ENCODE measurements around the gene ACTL10. TPM values are rescaled to one million over a fixed set of nuclear protein-coding genes. Genes with fewer than 3 reads are reported as not detected.

ACTL10 gene
- total and polyA plus RNA-seq, 2 of the 13 experiments (the other 11 are each of a cell fraction or from before 2014, with no cell fraction given) = not detected

DNA sequence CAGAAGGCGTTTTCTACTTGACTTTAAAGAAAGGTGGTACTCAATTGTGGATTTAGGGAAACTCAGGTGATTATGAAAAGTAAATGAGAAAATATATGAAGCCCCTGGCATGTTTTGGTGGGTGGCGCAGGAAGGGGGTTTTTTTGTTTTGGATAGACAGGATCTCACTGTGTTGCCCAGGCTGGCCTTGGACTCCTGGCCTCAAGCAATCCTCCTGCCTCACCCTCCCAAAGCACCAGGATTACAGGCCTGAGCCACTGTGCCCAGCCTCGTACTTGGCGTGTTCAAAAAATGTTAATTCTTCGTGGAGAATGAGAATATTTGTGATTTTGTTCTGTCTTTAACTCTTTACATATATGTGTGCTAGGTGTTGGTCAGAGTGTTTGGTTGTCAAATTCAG is 36.8 kb upstream of the ACTL10 start:
- ChIA-PET CTCF (ENCODE audit: low intra/inter-chr PET ratio, low total read pairs) (no interaction called here), POLR2A (no interaction called here)
- no TSS peak for BruUV-seq (replicated peaks)
- Histone ChIP-seq H3K27me3 (ENCODE audit: control insufficient read depth in 1 of 2, insufficient read depth in 2 of 2, low read length in 2 of 2) (no peaks in the 10 kb centered on the region), H3K4me1 (ENCODE audit: insufficient read depth, low read length) (no peaks in the 10 kb centered on the region), H4K20me1 (ENCODE audit: insufficient read depth, low read length) (no peaks in the 10 kb centered on the region), H3K4me3 (replicated peaks in 1 of 3; ENCODE audit: insufficient read depth in 1 of 3, low read depth in 2 of 3, low read length in 3 of 3) (no peak overlapping the region), H2AFZ (ENCODE audit: low read length) (no peak overlapping the region), H3K4me2 (ENCODE audit: low read depth, low read length) (no peak overlapping the region), H3K9ac (ENCODE audit: insufficient read depth, low read depth, low read length) (no peak overlapping the region), H3K9me3 (ENCODE audit: low read length) (no peaks in the 10 kb centered on the region), H3K27ac (ENCODE audit: extremely low read length, insufficient read depth, low read length) (no peak overlapping the region), H3K79me2 (ENCODE audit: insufficient read depth, low read length) (no peaks in the 10 kb centered on the region), H3K36me3 (replicated peaks in 1 of 2; ENCODE audit: control insufficient read depth in 1 of 2, insufficient read depth in 2 of 2, low read length in 2 of 2) (peaks cover 24 to 66% of the 10 kb centered on the region in 2 experiments)
- 95% methylated on average over 5 of the region's 5 CpGs for WGBS (ENCODE audit: low lambda C conversion rate)
- TF ChIP-seq ZNF34 (CRISPR knock-in tag; IDR thresholded peaks at IDR 0.05; ENCODE audit: borderline replicate concordance) (no peak), CREB1 (IDR thresholded peaks at IDR 0.05) (no peak), CREB1 (CRISPR knock-in tag; IDR thresholded peaks at IDR 0.05) (no peak), ZNF121 (CRISPR knock-in tag; IDR thresholded peaks at IDR 0.05) (peak; percentile 84)
- TF ChIP-seq, protein P1, sequence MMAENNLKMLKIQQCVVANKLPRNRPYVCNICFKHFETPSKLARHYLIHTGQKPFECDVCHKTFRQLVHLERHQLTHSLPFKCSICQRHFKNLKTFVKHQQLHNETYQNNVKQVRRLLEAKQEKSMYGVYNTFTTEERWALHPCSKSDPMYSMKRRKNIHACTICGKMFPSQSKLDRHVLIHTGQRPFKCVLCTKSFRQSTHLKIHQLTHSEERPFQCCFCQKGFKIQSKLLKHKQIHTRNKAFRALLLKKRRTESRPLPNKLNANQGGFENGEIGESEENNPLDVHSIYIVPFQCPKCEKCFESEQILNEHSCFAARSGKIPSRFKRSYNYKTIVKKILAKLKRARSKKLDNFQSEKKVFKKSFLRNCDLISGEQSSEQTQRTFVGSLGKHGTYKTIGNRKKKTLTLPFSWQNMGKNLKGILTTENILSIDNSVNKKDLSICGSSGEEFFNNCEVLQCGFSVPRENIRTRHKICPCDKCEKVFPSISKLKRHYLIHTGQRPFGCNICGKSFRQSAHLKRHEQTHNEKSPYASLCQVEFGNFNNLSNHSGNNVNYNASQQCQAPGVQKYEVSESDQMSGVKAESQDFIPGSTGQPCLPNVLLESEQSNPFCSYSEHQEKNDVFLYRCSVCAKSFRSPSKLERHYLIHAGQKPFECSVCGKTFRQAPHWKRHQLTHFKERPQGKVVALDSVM (CRISPR knock-in tag; IDR thresholded peaks at IDR 0.05) = peak; percentile 58
- in situ Hi-C loops (cut with HindIII; ENCODE audit: extremely low pct_ligation_motif_present, low pct_unique_long_range_greater_than_20kb) = no loop called here
- DNase-seq (ENCODE audit: low spot score) (no peak), ATAC-seq (no peak), FAIRE-seq (no peak)
- intact Hi-C loops (cut with micrococcal nuclease; ENCODE audit: unreplicated experiment) = no loop called here

DNA sequence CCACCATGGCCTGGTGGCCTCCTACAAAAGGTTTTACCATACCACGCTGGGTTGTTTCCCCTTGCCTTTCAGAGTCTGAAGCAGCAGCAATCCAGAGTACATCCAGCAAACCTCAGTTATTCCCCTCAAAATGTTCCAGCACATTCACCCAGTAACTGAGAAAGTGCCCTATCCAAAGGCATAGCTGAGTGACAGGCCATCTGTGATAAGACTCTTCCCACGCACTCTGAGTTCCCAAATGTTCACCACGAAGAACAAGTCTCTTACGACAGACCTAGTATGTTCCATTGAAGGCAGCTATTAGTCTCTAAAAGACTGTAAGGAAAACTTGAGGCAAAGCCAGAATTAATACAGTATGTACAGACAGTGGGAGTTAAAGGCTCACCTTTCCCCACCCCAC is 36.2 kb upstream of the ACTL10 start:
- no peak overlapping the region for H3K4me3 ChIP-seq (replicated peaks in 1 of 3; ENCODE audit: insufficient read depth in 1 of 3, low read depth in 2 of 3, low read length in 3 of 3)
- H4K20me1 ChIP-seq (ENCODE audit: insufficient read depth, low read length) = no peaks in the 10 kb centered on the region
- no peaks in the 10 kb centered on the region for H3K79me2 ChIP-seq (ENCODE audit: insufficient read depth, low read length)
- H3K27ac ChIP-seq (ENCODE audit: extremely low read length, insufficient read depth, low read length) = no peak overlapping the region
- POLR2A ChIA-PET = no interaction called here
- CTCF ChIA-PET (ENCODE audit: low intra/inter-chr PET ratio, low total read pairs) = no interaction called here
- FAIRE-seq (no peak), DNase-seq (ENCODE audit: low spot score) (no peak), ATAC-seq (no peak)
- H3K27me3 ChIP-seq (ENCODE audit: control insufficient read depth in 1 of 2, insufficient read depth in 2 of 2, low read length in 2 of 2) = no peaks in the 10 kb centered on the region
- intact Hi-C loops (cut with micrococcal nuclease; ENCODE audit: unreplicated experiment) (no loop called here), in situ Hi-C loops (cut with HindIII; ENCODE audit: extremely low pct_ligation_motif_present, low pct_unique_long_range_greater_than_20kb) (no loop called here)
- H3K9me3 ChIP-seq (ENCODE audit: low read length) = no peaks in the 10 kb centered on the region
- no peak overlapping the region for H2AFZ ChIP-seq (ENCODE audit: low read length)
- H3K9ac ChIP-seq (ENCODE audit: insufficient read depth, low read depth, low read length) = no peak overlapping the region
- H3K4me2 ChIP-seq (ENCODE audit: low read depth, low read length) = no peak overlapping the region
- WGBS (ENCODE audit: low lambda C conversion rate) = 97% methylated on average over 4 of the region's 4 CpGs
- no peaks in the 10 kb centered on the region for H3K4me1 ChIP-seq (ENCODE audit: insufficient read depth, low read length)
- peaks cover 21 to 65% of the 10 kb centered on the region in 2 experiments for H3K36me3 ChIP-seq (replicated peaks in 1 of 2; ENCODE audit: control insufficient read depth in 1 of 2, insufficient read depth in 2 of 2, low read length in 2 of 2)
- no TSS peak for BruUV-seq (replicated peaks)
- TF ChIP-seq, protein P2, sequence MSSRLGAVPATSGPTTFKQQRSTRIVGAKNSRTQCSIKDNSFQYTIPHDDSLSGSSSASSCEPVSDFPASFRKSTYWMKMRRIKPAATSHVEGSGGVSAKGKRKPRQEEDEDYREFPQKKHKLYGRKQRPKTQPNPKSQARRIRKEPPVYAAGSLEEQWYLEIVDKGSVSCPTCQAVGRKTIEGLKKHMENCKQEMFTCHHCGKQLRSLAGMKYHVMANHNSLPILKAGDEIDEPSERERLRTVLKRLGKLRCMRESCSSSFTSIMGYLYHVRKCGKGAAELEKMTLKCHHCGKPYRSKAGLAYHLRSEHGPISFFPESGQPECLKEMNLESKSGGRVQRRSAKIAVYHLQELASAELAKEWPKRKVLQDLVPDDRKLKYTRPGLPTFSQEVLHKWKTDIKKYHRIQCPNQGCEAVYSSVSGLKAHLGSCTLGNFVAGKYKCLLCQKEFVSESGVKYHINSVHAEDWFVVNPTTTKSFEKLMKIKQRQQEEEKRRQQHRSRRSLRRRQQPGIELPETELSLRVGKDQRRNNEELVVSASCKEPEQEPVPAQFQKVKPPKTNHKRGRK (CRISPR knock-in tag; IDR thresholded peaks at IDR 0.05) = no peak
- TF ChIP-seq POLR2A (IDR thresholded peaks at IDR 0.05; ENCODE audit: insufficient read depth in 1 of 2, low read depth in 2 of 2, low read length in 2 of 2) (no peak), ZNF564 (CRISPR knock-in tag; IDR thresholded peaks at IDR 0.05) (no peak), ZSCAN30 (CRISPR knock-in tag; IDR thresholded peaks at IDR 0.05) (no peak)
- TF ChIP-seq, protein P3, sequence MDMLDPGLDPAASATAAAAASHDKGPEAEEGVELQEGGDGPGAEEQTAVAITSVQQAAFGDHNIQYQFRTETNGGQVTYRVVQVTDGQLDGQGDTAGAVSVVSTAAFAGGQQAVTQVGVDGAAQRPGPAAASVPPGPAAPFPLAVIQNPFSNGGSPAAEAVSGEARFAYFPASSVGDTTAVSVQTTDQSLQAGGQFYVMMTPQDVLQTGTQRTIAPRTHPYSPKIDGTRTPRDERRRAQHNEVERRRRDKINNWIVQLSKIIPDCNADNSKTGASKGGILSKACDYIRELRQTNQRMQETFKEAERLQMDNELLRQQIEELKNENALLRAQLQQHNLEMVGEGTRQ (IDR thresholded peaks at IDR 0.05; ENCODE audit: low read depth, low read length) = no peak
- TF ChIP-seq, protein P3 (CRISPR knock-in tag; IDR thresholded peaks at IDR 0.05; ENCODE audit: borderline replicate concordance) = no peak
